Stromal cell of bone marrow (primary cell): Measurements from ENCODE around the gene FAF1.
"Not testable (repeated sequence)": the region's sequence is repeated elsewhere in the genome, so short reads cannot be mapped to it uniquely, and the experiment has no call there.

Source experiments
- DNase-seq: peaks from one replicate; pipeline ENCODE4 v3.0.0-alpha.2; 2012; ENCODE audit warnings: low read depth

FAF1 gene

GRCh38 chr1:50959303-50959912 is 659 bp downstream of the FAF1 start:
- no peak for DNase-seq

GRCh38 chr1:50955116-50955515 is 5.0 kb downstream of the FAF1 start:
- no peak for DNase-seq

- DNase-seq, result not testable (repeated sequence)
Observed at GRCh38 chr1:50952566-50952965, 7.5 kb downstream of the FAF1 start.

GRCh38 chr1:50950396-50950795 is 9.7 kb downstream of the FAF1 start:
- DNase-seq, result no peak

- no peak for DNase-seq
Observed at GRCh38 chr1:50949286-50949982, 10.6 kb downstream of the FAF1 start.

GRCh38 chr1:50942334-50942733 is 17.7 kb downstream of the FAF1 start:
- DNase-seq, result no peak

GRCh38 chr1:50940291-50940690 is 19.8 kb downstream of the FAF1 start:
- no peak for DNase-seq

- DNase-seq, result no peak
Observed at GRCh38 chr1:50936321-50936720, 23.7 kb downstream of the FAF1 start.

- not testable (repeated sequence) for DNase-seq
Observed at GRCh38 chr1:50935276-50935675, 24.8 kb downstream of the FAF1 start.

GRCh38 chr1:50934838-50935237 is 25.2 kb downstream of the FAF1 start:
- DNase-seq, result no peak

GRCh38 chr1:50933770-50934169 is 26.3 kb downstream of the FAF1 start:
- not testable (repeated sequence) for DNase-seq

GRCh38 chr1:50932043-50932442 is 28.0 kb downstream of the FAF1 start:
- DNase-seq, result not testable (repeated sequence)

GRCh38 chr1:50930965-50931737 is 28.9 kb downstream of the FAF1 start:
- no peak for DNase-seq

- no peak for DNase-seq
Observed at GRCh38 chr1:50930193-50930592, 29.9 kb downstream of the FAF1 start.

GRCh38 chr1:50929376-50929958 is 30.6 kb downstream of the FAF1 start:
- peak; percentile 20 for DNase-seq

GRCh38 chr1:50923564-50923963 is 36.5 kb downstream of the FAF1 start:
- DNase-seq, result no peak

GRCh38 chr1:50921029-50921428 is 39.0 kb downstream of the FAF1 start:
- no peak for DNase-seq

- DNase-seq, result no peak
Observed at GRCh38 chr1:50920409-50920808, 39.7 kb downstream of the FAF1 start.

GRCh38 chr1:50917138-50918137 is 42.6 kb downstream of the FAF1 start:
- DNase-seq, result no peak

GRCh38 chr1:50915621-50916020 is 44.4 kb downstream of the FAF1 start:
- DNase-seq, result no peak

- no peak for DNase-seq
Observed at GRCh38 chr1:50913954-50914353, 46.1 kb downstream of the FAF1 start.
